Suppressor macrophage treated with lipopolysaccharide for 1 hour (primary cell): Measurements from ENCODE around the gene GPX1.

Experiments used
- DNase-seq, 3 donors: peaks; one replicate each; pipeline ENCODE4 v3.0.0-alpha.2; 2020 to 2022

Gene GPX1

GRCh38 chr3:49311283-49311682 lies 46.9 kb downstream of the GPX1 start:
- no peak for DNase-seq

GRCh38 chr3:49310677-49311076 lies 47.5 kb downstream of the GPX1 start:
- DNase-seq = no peak
